ENCODE measurements around the gene MAP6. TPM values are rescaled to one million over a fixed set of nuclear protein-coding genes. Genes with fewer than 3 reads are reported as not detected.

Gene MAP6
- total RNA-seq, 1 donor from 2014 or later, result 10.8 TPM

DNA sequence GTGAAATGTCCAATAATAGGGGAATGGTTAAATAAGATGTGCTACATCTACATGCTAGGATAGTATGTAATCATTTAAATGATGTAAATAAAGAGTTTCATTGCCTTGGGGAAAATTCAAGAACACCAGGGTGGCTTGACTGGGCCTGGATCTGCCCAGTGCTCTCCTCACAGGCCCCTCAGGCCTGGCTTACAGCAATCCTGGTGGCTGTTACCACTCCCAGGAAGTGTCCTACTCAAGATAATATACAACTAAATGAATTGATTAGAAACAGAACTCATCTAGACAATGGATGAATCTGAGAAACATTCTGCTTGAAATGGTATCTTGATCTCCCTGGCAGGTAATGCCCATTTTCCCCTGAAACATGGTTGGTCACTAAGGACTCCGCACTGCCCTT, 30.8 kb downstream of the MAP6 start:
- intact Hi-C loops (cut with DNase I), result no loop called here
- H3K27me3 ChIP-seq (ENCODE audit: low read depth), result no peaks in the 10 kb centered on the region

DNA sequence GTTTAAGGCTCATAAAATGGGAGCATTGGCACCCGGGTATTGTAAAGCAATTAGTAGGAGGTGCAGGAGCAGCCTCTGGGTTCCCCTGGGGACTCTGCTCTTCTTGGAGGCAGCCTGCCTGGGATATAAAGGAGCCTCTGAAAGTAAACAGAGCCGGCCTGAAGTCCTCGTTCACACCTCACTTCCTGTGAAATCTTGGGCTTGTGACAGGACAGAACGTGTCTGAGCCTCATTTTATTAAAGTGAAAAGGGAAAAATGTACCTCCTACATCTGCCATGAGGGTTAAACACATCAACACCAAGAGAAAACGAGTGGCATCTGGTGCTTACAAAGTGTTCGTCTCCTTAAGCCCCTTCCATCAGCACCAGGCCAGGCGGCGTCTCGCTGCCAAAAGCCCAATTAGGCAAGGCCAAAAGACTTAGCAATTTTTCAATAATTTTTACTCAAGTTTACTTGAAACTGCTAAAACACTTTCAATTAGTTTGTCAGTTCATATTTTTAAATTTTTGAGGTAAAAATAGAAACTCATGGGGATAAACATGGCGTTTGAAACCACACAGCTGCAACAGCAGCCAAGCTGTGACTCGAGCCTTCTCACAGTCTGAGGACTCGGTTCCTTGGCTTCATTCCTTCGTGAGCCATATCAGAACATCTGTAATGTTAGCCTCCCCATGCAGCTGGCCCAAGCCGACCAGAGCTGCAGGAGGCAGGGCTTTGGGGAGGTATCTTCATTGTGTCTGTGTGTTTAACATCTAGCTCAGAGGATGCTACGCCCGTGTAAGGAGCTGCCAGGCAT, 33.6 kb downstream of the MAP6 start:
- TF ChIP-seq, protein P1, sequence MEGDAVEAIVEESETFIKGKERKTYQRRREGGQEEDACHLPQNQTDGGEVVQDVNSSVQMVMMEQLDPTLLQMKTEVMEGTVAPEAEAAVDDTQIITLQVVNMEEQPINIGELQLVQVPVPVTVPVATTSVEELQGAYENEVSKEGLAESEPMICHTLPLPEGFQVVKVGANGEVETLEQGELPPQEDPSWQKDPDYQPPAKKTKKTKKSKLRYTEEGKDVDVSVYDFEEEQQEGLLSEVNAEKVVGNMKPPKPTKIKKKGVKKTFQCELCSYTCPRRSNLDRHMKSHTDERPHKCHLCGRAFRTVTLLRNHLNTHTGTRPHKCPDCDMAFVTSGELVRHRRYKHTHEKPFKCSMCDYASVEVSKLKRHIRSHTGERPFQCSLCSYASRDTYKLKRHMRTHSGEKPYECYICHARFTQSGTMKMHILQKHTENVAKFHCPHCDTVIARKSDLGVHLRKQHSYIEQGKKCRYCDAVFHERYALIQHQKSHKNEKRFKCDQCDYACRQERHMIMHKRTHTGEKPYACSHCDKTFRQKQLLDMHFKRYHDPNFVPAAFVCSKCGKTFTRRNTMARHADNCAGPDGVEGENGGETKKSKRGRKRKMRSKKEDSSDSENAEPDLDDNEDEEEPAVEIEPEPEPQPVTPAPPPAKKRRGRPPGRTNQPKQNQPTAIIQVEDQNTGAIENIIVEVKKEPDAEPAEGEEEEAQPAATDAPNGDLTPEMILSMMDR (IDR thresholded peaks at IDR 0.05), result no peak
- DNase-seq, result no peak
- Histone ChIP-seq H3K27me3 (ENCODE audit: low read depth) (no peaks in the 10 kb centered on the region), H3K27ac (no peak overlapping the region), H3K9me3 (no peaks in the 10 kb centered on the region), H3K36me3 (no peaks in the 10 kb centered on the region), H3K4me1 (peaks cover 10% of the 10 kb centered on the region), H3K4me3 (no peak overlapping the region)
- peak in 1 of 2 donors; percentile 31 for ATAC-seq
- intact Hi-C loops (cut with DNase I), result no loop called here

More for the DNA sequence above, 30.8 kb downstream of the MAP6 start:
- H3K36me3 ChIP-seq, result no peaks in the 10 kb centered on the region
- DNase-seq (no peak), ATAC-seq (no peak)
- TF ChIP-seq, protein P1 (IDR thresholded peaks at IDR 0.05), result no peak
- peaks cover 11% of the 10 kb centered on the region for H3K4me1 ChIP-seq
- H3K27ac ChIP-seq, result no peak overlapping the region
- H3K9me3 ChIP-seq, result no peaks in the 10 kb centered on the region
- no peak overlapping the region for H3K4me3 ChIP-seq

DNA sequence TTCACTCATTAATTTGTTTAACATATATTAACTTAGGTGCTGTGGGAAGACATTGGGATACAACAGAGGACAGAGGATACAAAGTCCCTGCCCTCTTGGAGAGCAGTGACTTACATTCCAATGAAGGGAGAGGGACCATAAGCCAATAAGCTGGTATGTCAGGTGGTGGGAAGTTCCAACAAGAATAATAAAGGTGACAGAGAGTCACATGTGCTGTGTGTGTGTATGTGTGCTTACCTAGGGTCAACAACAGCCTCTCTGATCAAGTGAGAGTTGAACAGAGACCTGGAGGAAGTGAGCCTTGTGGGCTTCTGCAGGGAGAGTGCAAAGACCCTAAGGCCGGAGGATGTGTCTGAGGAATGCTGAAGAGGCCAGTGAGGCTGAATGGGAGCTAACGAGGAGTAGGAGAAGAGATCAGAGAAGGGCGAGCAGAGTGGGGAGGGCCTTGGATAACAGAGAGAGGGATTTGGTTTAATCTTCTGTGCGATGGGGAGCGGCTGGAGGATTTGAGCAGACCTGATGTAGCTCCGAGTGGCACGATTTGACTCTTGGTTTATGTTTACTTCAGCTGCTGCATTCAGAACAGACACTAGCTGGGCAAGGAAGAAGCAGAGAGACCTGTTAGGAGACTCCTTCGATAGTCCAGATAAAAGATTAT, 35.3 kb downstream of the MAP6 start:
- DNase-seq, result no peak
- TF ChIP-seq, protein P1 (IDR thresholded peaks at IDR 0.05), result no peak
- Histone ChIP-seq H3K4me3 (no peak overlapping the region), H3K27ac (no peak overlapping the region), H3K9me3 (no peaks in the 10 kb centered on the region), H3K4me1 (no peaks in the 10 kb centered on the region), H3K36me3 (no peaks in the 10 kb centered on the region), H3K27me3 (ENCODE audit: low read depth) (no peaks in the 10 kb centered on the region)
- ATAC-seq, result peak; percentile 54 to 62
- intact Hi-C loops (cut with DNase I), result no loop called here

DNA sequence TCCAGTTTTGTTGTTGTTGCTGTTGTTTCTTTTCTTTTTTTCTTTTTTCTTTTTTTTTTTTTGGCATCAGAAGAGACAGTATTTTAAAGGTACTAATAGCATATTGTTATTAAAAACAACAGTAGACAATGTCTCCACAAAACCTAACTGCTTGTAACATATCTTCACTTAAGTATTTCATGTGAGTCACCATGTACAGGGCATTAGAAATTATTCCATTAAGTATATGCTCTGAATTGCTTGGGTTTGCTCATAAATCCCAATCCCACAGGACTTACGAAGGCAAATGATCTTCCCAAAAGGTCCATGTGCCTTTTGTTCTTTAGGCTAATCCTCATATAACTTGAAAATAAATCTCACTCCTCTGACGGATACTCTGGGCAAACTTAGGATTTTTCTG, 35.9 kb downstream of the MAP6 start:
- TF ChIP-seq, protein P1 (IDR thresholded peaks at IDR 0.05), result no peak
- intact Hi-C loops (cut with DNase I), result no loop called here
- H3K27ac ChIP-seq, result no peak overlapping the region
- ATAC-seq (no peak), DNase-seq (no peak)
- H3K9me3 ChIP-seq, result no peaks in the 10 kb centered on the region
- H3K4me3 ChIP-seq, result no peak overlapping the region
- no peaks in the 10 kb centered on the region for H3K4me1 ChIP-seq
- H3K36me3 ChIP-seq, result no peaks in the 10 kb centered on the region
- H3K27me3 ChIP-seq (ENCODE audit: low read depth), result no peaks in the 10 kb centered on the region

DNA sequence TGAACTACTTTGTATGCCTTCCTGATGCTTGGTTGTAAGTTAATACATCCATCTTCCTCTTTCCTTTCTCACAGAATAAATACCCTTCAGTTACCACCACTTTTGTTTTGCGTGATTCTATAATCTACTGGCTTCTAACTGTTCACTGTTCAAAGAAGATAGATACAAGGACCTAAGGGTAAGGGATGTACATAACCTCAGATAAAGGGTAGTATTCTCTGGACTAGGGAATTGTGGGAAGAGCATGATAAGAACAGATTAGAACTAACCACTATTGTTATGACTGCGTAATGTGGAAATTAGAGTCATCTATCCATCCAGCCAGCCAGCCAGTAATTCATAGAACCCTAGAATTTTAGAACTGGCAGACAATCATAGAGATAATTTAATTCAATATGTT, 36.4 kb downstream of the MAP6 start:
- Histone ChIP-seq H3K36me3 (no peaks in the 10 kb centered on the region), H3K4me1 (no peaks in the 10 kb centered on the region), H3K27ac (no peak overlapping the region), H3K9me3 (no peaks in the 10 kb centered on the region), H3K27me3 (ENCODE audit: low read depth) (no peaks in the 10 kb centered on the region), H3K4me3 (no peak overlapping the region)
- no peak for ATAC-seq
- TF ChIP-seq, protein P1 (IDR thresholded peaks at IDR 0.05), result no peak
- no peak for DNase-seq
- intact Hi-C loops (cut with DNase I), result no loop called here

Measured in lower lobe of right lung (tissue), 2 donors.